ENCODE data around the gene MAN1C1.
A peak's percentile ranks its signal among the peaks of the same experiment; 100 is the strongest.

MAN1C1 gene

DNA sequence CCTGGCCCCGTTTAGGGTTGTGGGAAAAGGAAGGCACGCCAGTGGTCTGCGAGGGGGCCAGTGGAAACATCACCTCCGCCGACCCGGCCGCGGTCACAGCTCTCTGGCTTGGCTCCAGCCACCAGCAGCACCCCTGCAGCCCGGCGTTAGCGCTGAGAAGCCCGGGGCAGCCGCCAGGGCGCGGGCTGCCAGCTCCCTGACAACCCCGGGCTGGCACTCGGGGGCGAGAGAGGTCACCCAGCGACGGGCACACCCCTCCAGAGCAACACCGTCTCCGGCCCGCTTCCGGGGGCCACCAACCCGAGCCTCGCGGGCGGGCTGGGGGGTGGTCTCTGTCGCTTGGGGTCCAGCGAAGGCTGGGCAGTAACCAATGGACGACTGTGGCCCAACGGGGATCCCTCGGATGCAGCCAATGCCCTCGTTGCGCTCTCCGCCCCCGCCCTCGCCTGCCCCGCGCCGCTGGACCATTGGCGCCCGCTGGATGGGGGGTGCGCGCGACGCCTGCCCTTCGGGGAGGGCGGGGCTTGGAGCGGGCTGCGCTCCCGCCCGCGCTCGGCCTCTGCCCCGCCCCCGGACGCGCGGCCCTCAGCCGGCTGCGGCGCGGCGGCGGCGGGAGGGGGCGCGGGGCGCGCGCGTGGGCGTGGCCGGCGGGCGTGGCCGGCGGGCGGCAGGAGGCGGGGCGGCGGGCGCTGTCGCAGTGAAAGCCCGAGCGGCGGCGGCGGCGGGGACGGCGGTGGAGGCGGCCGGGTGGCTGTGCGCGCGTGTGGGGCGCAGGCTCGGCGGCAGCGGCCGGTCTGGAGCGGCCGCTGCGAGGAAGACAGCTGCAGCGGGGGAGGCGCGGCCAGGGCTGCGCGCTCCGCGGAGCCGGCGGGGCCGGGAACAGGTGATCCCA, at the start of gene MAN1C1:
TSS of gene MAN1C1 (plus strand) at position 697 of the 892 bp plus-strand sequence. CDS start 1,007 bp downstream, outside the sequence.
- H3K9ac ChIP-seq (ENCODE audit: low read length) = peak within 1 kb of the TSS; percentile 30
- peaks cover 41% of the 10 kb centered on the region for H3K27me3 ChIP-seq (ENCODE audit: control insufficient read depth, insufficient read depth, low read length)
- peaks cover 22% of the 10 kb centered on the region for H3K4me1 ChIP-seq (ENCODE audit: control insufficient read depth, low read depth, low read length)
- H3K27ac ChIP-seq (ENCODE audit: low read length) = no peak within 1 kb of the TSS
- H3K9me3 ChIP-seq (ENCODE audit: control insufficient read depth, low read depth, low read length) = no peaks in the 10 kb centered on the region
- no peaks in the 10 kb centered on the region for H3K36me3 ChIP-seq (ENCODE audit: control insufficient read depth, low read depth, low read length)
- H3K4me3 ChIP-seq (ENCODE audit: low read length) = peak within 1 kb of the TSS; percentile 69

DNA sequence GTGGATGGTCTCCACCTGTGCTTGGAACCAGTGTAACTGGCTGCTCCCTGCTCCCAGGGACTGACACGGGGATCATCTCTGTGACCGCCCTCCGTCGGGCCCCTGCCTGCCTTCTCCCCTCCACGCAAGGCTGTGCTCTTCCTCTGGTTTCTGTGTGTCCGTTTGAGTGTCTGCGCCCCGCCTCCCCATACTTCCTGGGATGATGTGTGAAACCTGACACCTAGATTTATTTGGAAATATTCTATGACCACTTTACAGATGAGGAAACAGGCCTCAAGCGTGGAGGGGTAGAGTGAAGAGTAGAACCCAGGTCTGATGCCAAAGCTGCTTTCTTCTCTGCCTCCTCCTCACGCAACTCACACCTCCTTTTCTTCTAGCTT, 48.9 kb upstream of the MAN1C1 start:
- H3K9me3 ChIP-seq (ENCODE audit: control insufficient read depth, low read depth, low read length) = no peaks in the 10 kb centered on the region
- H3K9ac ChIP-seq (ENCODE audit: low read length) = no peak overlapping the region
- no peaks in the 10 kb centered on the region for H3K36me3 ChIP-seq (ENCODE audit: control insufficient read depth, low read depth, low read length)
- H3K27me3 ChIP-seq (ENCODE audit: control insufficient read depth, insufficient read depth, low read length) = no peaks in the 10 kb centered on the region
- H3K4me1 ChIP-seq (ENCODE audit: control insufficient read depth, low read depth, low read length) = peaks cover 4% of the 10 kb centered on the region
- H3K4me3 ChIP-seq (ENCODE audit: low read length) = no peak overlapping the region
- H3K27ac ChIP-seq (ENCODE audit: low read length) = no peak overlapping the region

DNA sequence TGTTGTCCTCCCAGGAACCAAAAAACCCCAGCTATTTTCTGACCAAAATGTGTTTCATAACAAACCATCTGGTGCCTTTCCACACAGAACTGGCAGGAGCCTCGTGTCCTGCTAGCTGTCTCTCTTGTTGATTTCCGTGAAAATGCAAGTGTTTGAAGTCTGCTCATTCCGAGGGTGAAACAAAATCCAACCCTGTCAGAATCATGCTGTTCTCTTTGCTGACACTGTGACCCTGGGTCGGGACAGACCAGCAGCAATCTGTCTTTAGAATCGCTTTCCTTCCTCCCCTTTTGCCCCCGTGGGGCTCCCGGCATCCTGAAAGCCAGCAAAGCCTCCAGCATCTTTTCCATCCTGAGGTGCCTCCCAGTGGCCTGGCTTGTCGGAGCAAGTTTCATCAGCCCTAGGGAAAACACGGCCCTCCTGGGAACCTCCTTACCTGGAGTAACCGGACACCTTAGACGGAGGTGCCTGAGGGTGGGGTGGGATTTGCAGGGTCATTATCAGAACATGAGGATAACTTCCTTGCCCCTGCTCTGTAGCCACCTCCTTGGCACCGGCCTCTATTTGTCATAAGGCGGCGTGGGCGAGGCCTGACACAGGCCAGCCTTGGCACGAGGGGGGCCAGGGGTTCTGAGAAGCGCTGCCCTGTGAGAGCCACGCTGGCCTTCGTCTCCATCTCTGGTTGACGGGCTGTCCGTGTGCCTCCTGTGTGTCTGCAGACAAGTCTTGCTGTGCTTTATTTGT, 48.3 kb upstream of the MAN1C1 start:
- Histone ChIP-seq H3K27me3 (ENCODE audit: control insufficient read depth, insufficient read depth, low read length) (no peaks in the 10 kb centered on the region), H3K36me3 (ENCODE audit: control insufficient read depth, low read depth, low read length) (no peaks in the 10 kb centered on the region), H3K4me1 (ENCODE audit: control insufficient read depth, low read depth, low read length) (peaks cover 4% of the 10 kb centered on the region), H3K4me3 (ENCODE audit: low read length) (no peak overlapping the region), H3K9me3 (ENCODE audit: control insufficient read depth, low read depth, low read length) (no peaks in the 10 kb centered on the region), H3K27ac (ENCODE audit: low read length) (no peak overlapping the region), H3K9ac (ENCODE audit: low read length) (no peak overlapping the region)

DNA sequence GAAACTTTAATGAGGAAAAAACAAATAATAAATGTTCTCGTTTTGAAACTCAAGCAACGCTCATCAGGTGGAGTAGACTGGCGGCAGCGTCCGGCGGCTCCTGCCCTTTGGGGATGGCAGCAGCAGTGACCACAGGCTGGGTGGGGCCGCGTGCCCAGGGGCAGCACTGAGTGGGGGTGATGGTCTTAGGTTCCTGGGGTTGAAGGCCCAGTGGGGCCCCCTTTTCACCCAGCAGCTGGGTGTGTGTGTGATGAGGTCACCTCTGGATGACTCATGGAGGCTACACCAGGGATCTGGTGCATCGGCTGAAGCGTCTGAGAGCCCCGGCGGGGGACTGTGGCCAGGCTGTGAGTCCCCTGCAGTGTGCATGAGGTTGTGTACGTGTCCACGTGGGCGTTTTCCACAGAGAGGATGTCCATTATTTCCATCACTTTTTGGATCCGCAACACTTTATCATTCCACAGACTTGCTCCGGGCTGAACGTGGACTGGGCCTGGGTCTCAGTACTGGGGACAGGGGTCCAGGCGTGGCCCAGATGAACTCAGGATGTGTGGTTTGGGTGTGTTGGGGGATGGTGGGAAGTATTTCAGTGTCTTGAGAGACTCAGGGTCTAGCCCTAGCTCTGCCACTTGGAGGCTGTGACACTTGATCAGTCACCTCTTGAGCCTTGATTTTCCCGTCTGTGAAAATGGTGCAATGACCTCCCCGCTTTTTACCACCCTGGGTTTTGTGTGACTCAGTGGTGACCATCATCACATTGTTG, 47.6 kb upstream of the MAN1C1 start:
- Histone ChIP-seq H3K27ac (ENCODE audit: low read length) (no peak overlapping the region), H3K36me3 (ENCODE audit: control insufficient read depth, low read depth, low read length) (no peaks in the 10 kb centered on the region)

DNA sequence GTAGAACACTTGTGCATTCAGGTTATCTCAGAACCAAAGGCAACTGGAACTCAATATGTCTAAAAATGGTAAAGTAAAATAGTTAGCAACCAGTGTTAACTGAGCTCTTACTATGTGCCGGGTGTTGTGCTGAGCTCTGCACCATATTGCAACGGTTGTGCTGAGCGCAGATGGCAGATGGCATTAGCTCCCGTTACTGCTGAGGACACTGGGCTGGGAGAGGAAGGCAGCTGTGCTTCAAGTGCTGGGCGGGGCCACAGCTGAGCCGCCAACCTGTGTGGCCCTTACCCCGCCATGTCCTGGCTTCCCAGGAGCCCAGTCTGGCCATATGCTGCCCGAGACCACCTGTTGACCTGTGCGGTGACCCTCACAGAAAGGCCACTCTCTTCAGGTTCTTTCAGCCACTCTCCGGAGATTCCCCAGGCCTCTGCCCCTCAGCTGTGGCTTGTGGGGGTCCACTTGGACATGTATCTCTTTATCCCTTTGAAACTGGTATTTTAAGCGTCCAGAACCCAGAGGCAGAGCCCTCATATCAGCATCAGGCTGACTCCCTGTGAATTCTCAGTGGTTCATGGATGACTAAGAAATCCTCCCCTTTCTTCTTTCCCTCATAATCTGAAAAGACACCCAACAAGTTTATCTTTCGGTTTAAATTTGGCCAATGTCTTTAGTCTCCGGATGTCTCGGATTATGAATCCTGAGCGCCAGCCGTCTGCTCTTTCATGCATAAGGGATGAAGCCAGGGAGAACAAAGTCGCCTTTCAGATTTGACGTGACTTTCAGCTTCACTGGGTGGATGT, 46.8 kb upstream of the MAN1C1 start:
- H3K4me3 ChIP-seq (ENCODE audit: low read length) = no peak overlapping the region
- H3K27me3 ChIP-seq (ENCODE audit: control insufficient read depth, insufficient read depth, low read length) = no peaks in the 10 kb centered on the region
- H3K9ac ChIP-seq (ENCODE audit: low read length) = no peak overlapping the region
- H3K36me3 ChIP-seq (ENCODE audit: control insufficient read depth, low read depth, low read length) = no peaks in the 10 kb centered on the region
- no peak overlapping the region for H3K27ac ChIP-seq (ENCODE audit: low read length)
- H3K4me1 ChIP-seq (ENCODE audit: control insufficient read depth, low read depth, low read length) = peaks cover 4% of the 10 kb centered on the region
- no peaks in the 10 kb centered on the region for H3K9me3 ChIP-seq (ENCODE audit: control insufficient read depth, low read depth, low read length)

More for the DNA sequence above, 47.6 kb upstream of the MAN1C1 start:
- H3K9ac ChIP-seq (ENCODE audit: low read length) = no peak overlapping the region
- no peaks in the 10 kb centered on the region for H3K9me3 ChIP-seq (ENCODE audit: control insufficient read depth, low read depth, low read length)
- H3K4me1 ChIP-seq (ENCODE audit: control insufficient read depth, low read depth, low read length) = peaks cover 4% of the 10 kb centered on the region
- no peaks in the 10 kb centered on the region for H3K27me3 ChIP-seq (ENCODE audit: control insufficient read depth, insufficient read depth, low read length)
- H3K4me3 ChIP-seq (ENCODE audit: low read length) = no peak overlapping the region

DNA sequence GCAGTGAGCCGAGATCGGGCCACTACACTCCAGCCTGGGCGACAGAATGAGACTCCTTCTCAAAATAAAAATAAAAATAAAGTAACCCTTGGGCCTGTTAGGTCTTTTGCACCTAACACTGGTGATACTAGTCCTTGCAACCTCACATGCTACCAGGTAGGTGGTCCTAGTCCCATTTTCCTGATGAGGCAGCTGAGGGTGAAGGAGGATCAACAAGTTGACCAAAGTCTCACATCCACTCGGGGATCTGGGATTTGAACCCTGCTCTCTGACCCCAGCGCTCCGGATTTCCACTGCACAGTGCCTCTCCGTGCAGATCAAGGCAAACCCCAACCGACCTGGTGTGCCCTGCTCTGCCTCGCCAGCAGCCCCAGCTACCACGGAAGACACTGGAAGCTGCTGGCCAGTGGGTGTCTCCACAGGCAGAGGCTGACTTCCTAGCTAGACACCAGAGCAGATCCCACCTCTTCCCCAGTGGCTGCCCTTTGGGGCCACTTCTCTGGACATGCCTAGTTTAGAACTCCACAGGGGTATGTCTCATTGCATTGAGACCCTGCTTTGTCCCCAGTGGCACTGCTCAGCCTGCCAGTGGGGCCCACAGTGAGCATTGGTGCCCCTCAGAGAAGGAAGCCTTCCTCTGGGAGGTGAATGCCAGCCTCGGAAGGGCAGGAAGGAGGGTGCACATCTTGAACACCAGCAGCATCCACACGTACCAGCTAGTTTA, 45.6 kb upstream of the MAN1C1 start:
- no peaks in the 10 kb centered on the region for H3K9me3 ChIP-seq (ENCODE audit: control insufficient read depth, low read depth, low read length)
- H3K4me1 ChIP-seq (ENCODE audit: control insufficient read depth, low read depth, low read length) = peaks cover 4% of the 10 kb centered on the region
- H3K9ac ChIP-seq (ENCODE audit: low read length) = no peak overlapping the region
- no peak overlapping the region for H3K27ac ChIP-seq (ENCODE audit: low read length)
- no peaks in the 10 kb centered on the region for H3K27me3 ChIP-seq (ENCODE audit: control insufficient read depth, insufficient read depth, low read length)
- H3K4me3 ChIP-seq (ENCODE audit: low read length) = no peak overlapping the region
- no peaks in the 10 kb centered on the region for H3K36me3 ChIP-seq (ENCODE audit: control insufficient read depth, low read depth, low read length)

DNA sequence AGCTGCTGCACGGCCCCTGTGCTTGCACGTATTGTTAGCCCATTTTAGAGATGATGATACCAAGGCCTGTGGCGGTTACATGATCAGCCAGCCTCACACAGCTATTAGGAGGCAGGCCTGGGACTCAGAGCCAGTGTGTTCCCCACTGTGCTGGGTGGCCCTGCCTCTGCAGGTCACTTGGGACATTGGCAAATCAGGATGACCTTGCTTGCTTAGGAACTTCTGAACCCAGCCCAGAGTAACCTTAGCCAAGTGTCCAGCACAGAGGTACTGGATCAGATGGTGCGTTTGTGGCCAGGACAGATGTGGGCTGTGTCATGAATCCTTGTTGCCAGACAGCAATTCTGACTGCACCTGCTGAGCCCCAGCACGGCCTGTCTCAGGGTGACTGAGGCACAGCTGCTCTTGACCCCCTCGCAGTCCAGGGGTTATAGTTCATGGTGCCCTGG, 45.0 kb upstream of the MAN1C1 start:
- Histone ChIP-seq H3K4me1 (ENCODE audit: control insufficient read depth, low read depth, low read length) (peaks cover 4% of the 10 kb centered on the region), H3K4me3 (ENCODE audit: low read length) (no peak overlapping the region), H3K36me3 (ENCODE audit: control insufficient read depth, low read depth, low read length) (no peaks in the 10 kb centered on the region)

DNA sequence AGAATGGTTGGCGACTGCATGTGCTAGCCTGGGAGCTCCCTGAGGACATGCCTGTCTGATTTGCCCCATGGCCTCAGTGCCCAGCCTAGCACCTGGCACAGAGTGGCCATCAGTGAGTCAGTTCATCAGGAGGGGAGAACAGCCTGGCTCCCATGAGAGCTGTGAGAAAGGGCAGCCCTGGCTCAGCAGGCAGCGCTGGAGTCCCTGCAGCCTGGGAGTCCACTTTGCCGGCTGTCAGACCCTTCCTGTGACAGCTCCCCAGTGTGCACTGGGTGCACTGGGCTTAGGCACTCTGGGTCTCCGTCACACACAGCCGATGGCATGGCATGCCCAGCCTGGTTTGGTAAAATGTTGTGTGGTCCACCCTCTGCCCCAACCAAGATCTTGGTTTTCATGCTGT, 44.5 kb upstream of the MAN1C1 start:
- no peaks in the 10 kb centered on the region for H3K36me3 ChIP-seq (ENCODE audit: control insufficient read depth, low read depth, low read length)

More for the DNA sequence above, 45.0 kb upstream of the MAN1C1 start:
- Histone ChIP-seq H3K27me3 (ENCODE audit: control insufficient read depth, insufficient read depth, low read length) (no peaks in the 10 kb centered on the region), H3K27ac (ENCODE audit: low read length) (no peak overlapping the region), H3K9me3 (ENCODE audit: control insufficient read depth, low read depth, low read length) (no peaks in the 10 kb centered on the region), H3K9ac (ENCODE audit: low read length) (no peak overlapping the region)

DNA sequence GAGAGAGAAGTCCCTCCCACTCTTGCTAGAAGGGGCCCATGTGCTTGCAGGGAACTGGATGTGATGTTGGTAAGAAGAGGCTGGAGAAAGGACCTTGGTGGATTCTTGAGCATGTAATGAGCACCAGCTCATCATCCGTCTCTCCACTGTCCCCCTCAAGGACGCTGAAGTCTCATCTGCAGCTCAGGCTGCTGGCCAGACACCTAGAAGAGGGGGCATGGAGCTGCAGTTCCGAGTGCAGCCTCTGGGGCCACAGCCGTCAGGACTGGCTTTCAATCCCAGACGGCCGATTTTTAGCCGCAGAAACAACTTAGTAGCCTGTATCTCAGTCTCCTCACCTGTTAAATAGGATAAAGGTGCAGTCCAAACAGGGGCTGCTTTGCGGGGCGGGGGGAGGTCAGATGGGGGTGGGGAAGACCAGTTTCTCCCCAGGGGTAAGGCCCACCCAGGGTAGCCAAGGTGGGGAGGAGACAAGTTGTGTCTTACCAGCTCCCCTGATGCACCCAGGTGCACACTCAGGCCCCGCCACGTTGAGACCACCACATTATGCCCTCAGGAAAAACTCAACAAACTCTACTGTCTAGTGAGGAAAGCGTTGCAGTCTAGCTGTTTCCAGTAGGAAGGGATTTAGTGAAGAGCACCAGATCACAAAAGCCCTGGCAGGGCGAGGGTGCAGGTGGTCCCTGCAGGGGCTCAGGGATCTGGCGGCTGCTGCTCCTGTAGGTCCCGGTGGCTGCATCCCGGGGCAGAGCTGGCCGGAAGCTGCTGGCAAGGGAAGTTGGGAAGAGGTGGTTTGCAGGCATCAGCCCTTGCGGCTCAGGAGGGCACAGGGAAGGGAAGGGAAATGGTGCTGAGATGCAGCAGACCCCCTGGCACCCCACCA, 43.6 kb upstream of the MAN1C1 start:
- H3K9ac ChIP-seq (ENCODE audit: low read length) = no peak overlapping the region
- peaks cover 4% of the 10 kb centered on the region for H3K4me1 ChIP-seq (ENCODE audit: control insufficient read depth, low read depth, low read length)

More for the DNA sequence above, 44.5 kb upstream of the MAN1C1 start:
- H3K4me1 ChIP-seq (ENCODE audit: control insufficient read depth, low read depth, low read length) = peaks cover 4% of the 10 kb centered on the region
- H3K9me3 ChIP-seq (ENCODE audit: control insufficient read depth, low read depth, low read length) = no peaks in the 10 kb centered on the region
- no peak overlapping the region for H3K4me3 ChIP-seq (ENCODE audit: low read length)
- H3K9ac ChIP-seq (ENCODE audit: low read length) = no peak overlapping the region
- no peak overlapping the region for H3K27ac ChIP-seq (ENCODE audit: low read length)
- no peaks in the 10 kb centered on the region for H3K27me3 ChIP-seq (ENCODE audit: control insufficient read depth, insufficient read depth, low read length)

DNA sequence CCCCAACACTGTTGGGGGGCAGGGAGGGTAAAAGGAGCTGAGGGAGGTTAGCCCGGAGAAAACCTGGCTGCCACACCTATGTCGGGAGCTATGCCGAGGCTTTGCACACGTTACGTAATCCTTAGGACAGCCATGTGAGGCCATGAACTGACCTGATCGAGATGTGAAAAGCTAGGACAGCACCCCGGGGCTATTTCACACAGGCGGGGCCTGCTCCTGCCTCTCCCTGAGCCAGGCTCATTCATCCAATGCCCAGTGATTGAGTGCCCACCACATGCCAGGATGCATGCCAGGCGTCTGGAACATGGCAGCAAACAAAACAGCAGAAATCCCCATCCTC, 43.0 kb upstream of the MAN1C1 start:
- Histone ChIP-seq H3K9me3 (ENCODE audit: control insufficient read depth, low read depth, low read length) (no peaks in the 10 kb centered on the region), H3K4me3 (ENCODE audit: low read length) (no peak overlapping the region), H3K9ac (ENCODE audit: low read length) (no peak overlapping the region), H3K27ac (ENCODE audit: low read length) (no peak overlapping the region), H3K36me3 (ENCODE audit: control insufficient read depth, low read depth, low read length) (no peaks in the 10 kb centered on the region), H3K4me1 (ENCODE audit: control insufficient read depth, low read depth, low read length) (peaks cover 2% of the 10 kb centered on the region), H3K27me3 (ENCODE audit: control insufficient read depth, insufficient read depth, low read length) (no peaks in the 10 kb centered on the region)

More for the DNA sequence above, 43.6 kb upstream of the MAN1C1 start:
- Histone ChIP-seq H3K4me3 (ENCODE audit: low read length) (no peak overlapping the region), H3K27me3 (ENCODE audit: control insufficient read depth, insufficient read depth, low read length) (no peaks in the 10 kb centered on the region), H3K27ac (ENCODE audit: low read length) (no peak overlapping the region), H3K9me3 (ENCODE audit: control insufficient read depth, low read depth, low read length) (no peaks in the 10 kb centered on the region), H3K36me3 (ENCODE audit: control insufficient read depth, low read depth, low read length) (no peaks in the 10 kb centered on the region)
